ENCODE results near the gene DNAI4.

DNAI4 gene

GRCh38 chr1:66770240-66770639, 154.4 kb downstream of the DNAI4 start:
- DNase-seq (ENCODE audit: low read depth), result no peak
- TF ChIP-seq CTCF (IDR thresholded peaks at IDR 0.05; ENCODE audit: control insufficient read depth, extremely low read depth, insufficient read depth), result no peak
- no peak overlapping the region for H3K4me3 ChIP-seq (ENCODE audit: low read depth, low read length)

GRCh38 chr1:66769512-66770229, 155.0 kb downstream of the DNAI4 start:
- no peak for DNase-seq (ENCODE audit: low read depth)
- H3K4me3 ChIP-seq (ENCODE audit: low read depth, low read length), result no peak overlapping the region
- no peak for TF ChIP-seq CTCF (IDR thresholded peaks at IDR 0.05; ENCODE audit: control insufficient read depth, extremely low read depth, insufficient read depth)

GRCh38 chr1:66768965-66769364, 155.7 kb downstream of the DNAI4 start:
- no peak overlapping the region for H3K4me3 ChIP-seq (ENCODE audit: low read depth, low read length)
- no peak for DNase-seq (ENCODE audit: low read depth)
- TF ChIP-seq CTCF (IDR thresholded peaks at IDR 0.05; ENCODE audit: control insufficient read depth, extremely low read depth, insufficient read depth), result no peak

GRCh38 chr1:66767626-66768025, 157.0 kb downstream of the DNAI4 start:
- H3K4me3 ChIP-seq (ENCODE audit: low read depth, low read length), result no peak overlapping the region
- TF ChIP-seq CTCF (IDR thresholded peaks at IDR 0.05; ENCODE audit: control insufficient read depth, extremely low read depth, insufficient read depth), result no peak
- no peak for DNase-seq (ENCODE audit: low read depth)

GRCh38 chr1:66764994-66765578, 159.6 kb downstream of the DNAI4 start:
- peak; percentile 18 for DNase-seq (ENCODE audit: low read depth)
- TF ChIP-seq CTCF (IDR thresholded peaks at IDR 0.05; ENCODE audit: control insufficient read depth, extremely low read depth, insufficient read depth), result peak; percentile 80
- no peak overlapping the region for H3K4me3 ChIP-seq (ENCODE audit: low read depth, low read length)
